Activated CD4-positive, alpha-beta T cell treated with anti-CD3 and anti-CD28 coated beads for 4 hours (primary cell): ENCODE results near the gene FAM219A.

ENCODE experiments used
- DNase-seq, 2 donors: peaks; one replicate each; pipeline ENCODE4 v3.0.0-alpha.2; 2020

The FAM219A gene, protein sequence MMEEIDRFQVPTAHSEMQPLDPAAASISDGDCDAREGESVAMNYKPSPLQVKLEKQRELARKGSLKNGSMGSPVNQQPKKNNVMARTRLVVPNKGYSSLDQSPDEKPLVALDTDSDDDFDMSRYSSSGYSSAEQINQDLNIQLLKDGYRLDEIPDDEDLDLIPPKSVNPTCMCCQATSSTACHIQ

DNA sequence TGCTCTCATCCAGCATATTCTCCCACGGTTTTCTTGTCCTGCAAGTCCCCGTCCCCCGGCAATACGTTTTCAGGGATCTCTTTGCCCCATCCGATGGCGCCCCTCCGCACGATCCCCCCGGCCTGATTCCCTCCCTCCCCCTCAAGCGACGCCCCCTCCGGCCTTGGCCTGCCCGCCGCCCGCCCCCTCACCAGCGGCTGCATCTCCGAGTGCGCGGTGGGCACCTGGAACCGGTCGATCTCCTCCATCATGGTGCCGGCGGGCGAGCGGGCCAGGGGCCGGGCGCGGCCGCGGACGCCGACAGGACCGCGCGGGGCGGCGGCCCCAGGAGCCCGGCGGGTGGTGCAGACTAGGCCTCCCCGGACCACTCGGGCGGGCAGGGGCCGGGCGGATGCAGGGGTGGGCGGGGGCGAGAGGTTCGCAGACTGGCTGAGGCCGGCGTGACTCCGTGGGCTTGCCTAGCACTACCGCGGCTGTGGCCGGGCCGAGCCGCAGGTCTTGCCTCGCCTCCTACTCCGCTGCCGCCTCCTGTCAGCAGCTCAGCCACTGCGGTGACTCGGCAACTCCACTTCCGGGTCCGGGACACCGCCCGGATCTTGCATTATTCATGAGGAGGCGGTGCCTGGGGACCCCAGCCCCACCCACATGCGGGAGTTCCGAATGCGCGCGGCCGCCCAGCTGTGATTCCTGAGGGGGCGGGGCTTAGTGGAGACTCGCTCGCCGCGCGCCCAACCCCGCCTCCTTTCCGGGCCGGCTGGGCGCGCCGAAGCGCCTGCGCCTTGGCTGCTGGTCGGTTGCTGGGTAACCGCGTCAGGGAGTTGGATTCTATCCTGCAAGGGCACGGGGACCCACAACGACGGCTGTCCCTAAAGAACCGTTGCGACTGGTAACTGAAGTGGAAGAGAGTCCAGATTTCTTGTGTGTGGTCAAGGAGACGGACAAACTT, at the start of gene FAM219A, which contains the start of gene DNAI1:
FAM219A (minus strand) TSS at position 558 of the 946 bp plus-strand sequence; CDS start at position 251, 307 bp downstream.
DNAI1 (plus strand) TSS at position 793 of the 946 bp plus-strand sequence. CDS start 201 bp downstream, outside the sequence.
- DNase-seq: peak; percentile 99 to 100

DNA sequence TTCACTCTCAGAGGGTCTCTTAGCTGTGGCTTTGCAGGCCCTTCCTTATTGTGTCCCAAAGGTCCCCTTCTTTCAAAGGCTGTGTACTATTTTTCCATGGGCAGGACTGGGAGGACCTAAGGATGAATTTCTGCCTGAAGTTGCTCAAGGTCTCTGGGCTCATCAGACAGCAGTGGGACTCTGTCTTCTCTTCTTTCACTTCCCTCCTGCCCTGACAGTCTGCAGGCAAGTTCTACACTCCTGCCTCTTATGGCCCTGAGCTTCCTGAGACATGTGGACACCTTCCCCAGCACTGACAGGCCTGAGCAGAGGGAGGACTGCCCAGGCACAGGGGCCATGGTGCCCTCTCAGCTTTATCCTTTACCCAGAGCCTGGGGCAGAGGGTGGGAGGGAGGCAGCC, 49.6 kb upstream of the FAM219A start:
- DNase-seq: no peak

DNA sequence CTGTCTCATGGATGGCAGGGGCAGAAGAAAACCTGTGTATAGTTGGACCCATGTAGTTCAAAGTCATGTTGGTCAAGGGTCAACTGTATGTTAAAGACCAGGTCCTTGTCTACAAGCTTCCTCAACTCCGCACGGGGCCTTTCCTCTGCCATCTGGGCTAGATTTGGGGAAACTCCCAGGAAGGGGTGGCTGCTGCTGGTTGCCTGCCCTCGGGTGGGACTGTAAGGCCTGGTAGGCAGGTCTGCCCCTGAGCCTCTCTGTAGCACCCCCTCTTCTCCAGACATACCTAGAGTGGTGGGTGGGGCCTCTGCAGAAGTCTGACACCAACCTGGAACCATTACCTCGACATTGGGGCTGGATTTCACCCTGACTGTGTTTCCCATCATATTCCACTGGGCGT, 49.2 kb upstream of the FAM219A start:
- DNase-seq: no peak

DNA sequence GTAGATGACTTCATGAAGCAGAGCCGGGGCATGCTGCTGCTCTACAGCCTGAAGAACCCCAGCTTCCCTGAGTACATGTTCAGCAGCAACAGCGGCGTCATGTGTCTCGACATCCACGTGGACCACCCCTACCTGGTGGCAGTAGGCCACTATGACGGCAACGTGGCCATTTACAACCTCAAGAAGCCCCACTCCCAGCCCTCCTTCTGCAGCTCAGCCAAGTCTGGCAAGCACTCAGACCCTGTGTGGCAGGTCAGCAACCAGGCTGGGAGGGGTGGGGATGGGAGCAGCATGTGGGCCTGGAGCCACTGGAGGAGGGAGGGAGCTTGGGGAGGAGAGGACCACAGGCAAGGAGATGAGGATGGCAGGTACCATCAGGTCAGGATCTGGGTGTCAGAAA, 48.3 kb upstream of the FAM219A start:
- no peak for DNase-seq

DNA sequence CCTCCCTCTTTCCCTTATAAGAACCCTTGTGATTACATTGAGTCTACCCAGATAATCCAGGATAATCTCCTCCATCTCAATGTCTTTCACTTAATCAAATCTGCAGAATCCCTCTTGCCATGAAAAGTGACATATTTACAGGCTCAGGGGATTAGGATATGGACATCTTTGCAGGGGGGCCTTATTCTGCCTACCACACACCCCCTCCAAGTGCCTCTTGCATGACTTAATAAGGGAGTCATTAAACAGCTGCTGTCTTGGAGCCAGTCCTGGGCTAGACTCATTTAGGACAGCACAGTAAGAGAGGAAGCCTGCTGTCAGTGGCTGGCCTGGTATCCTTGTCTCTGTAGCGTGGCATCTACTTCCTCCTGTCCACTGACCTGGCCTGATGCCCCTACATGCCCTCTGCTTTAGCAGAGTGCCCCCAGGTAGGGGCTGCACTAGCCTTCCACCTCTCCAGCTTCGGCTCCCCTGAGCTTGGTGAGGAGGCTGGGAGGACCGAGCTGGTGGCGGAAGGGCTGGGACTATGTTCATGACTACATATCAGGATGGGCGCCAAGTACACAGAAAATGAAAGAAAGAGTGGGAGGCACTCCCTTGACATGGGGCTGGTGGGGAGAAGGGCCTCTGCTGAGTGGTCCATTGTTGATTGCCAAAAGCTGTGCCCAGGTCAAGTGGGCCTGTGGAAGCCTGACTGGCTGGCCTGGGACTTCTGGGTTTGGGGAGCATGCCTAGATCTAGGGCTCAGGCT, 47.2 kb upstream of the FAM219A start:
- DNase-seq: no peak

DNA sequence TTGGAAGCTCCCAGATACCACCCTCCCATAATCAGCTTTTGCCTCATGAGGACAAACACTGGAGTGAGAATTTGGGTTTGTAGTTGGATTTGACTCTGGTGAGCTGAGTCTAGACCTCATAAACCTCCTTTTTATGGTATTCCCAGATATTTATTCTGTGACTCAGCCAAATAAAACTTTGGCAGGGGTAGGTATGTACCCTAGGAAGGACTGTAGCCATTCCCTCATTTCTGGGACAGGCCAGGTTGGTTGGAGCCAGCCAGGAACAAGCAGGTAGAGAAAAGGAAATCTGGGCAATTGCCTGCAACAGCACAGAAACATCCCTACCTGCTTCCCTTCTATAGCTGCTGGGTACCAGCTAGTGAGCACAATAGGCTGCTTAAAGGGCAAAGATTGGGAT, 45.0 kb upstream of the FAM219A start:
- DNase-seq: no peak

DNA sequence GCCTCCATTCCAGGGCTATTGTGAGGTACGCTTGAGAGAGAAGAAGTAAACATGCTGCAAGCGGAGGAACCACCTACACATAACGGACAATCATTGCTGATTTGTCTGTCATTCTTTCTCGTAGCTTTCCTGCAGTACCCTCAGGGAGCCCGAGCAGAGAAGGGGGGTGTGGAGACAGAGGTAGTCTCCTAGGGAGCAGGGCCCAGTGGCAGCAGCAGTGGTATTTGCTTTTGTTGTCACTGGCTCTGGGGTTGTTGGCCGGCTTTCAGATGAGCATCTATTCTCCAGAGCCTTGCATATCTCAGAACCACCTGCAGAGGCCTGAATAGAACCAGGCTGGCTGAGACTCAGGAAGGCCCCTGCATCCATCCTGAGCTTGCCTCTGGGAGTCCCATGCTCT, 44.5 kb upstream of the FAM219A start:
- DNase-seq: no peak

- DNase-seq: no peak
Observed at GRCh38 chr9:34502471-34502870, 44.1 kb upstream of the FAM219A start.

- no peak for DNase-seq
Observed at GRCh38 chr9:34501889-34502425, 43.6 kb upstream of the FAM219A start.

DNA sequence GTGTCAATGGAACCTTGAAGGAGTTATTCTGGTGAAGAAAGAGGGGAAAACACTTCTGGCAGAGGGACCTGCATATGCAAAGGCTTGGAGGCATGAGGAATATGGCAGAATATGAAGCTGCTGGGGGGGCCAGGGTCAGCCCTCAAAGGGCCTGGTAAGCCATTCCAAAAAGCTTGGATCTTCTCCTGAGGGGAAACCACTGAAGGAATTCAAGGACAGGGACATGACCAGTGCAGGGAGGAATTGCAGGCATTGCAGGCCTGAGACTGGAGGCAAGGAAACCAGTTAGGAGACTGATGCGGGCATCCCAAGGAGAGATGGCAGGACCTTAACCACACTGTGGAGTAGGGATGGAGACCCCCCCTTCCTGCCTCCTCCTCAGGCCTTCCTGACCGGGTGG, 43.0 kb upstream of the FAM219A start:
- DNase-seq: no peak

GRCh38 chr9:34500623-34501267, 42.4 kb upstream of the FAM219A start:
- peak; percentile 66 to 80 for DNase-seq

DNA sequence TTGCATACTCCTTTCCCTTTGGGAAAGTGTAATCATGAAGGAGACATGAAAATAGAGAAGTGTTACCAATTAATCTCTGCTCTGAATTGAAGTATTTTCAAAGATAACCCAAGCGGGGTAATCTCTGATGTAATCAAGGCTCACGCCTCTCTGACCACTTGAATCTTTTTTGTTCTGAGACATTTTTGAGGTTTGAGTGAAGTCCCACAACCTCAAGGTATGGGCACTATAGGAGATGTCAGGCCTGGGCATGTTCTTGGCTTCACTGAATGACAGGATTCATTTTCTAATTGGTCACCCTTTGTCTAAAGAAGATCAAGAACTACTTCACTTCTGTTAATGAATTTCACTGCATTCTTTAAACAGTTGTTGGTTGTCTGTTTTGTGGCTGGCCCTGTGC, 40.7 kb upstream of the FAM219A start:
- DNase-seq: no peak

DNA sequence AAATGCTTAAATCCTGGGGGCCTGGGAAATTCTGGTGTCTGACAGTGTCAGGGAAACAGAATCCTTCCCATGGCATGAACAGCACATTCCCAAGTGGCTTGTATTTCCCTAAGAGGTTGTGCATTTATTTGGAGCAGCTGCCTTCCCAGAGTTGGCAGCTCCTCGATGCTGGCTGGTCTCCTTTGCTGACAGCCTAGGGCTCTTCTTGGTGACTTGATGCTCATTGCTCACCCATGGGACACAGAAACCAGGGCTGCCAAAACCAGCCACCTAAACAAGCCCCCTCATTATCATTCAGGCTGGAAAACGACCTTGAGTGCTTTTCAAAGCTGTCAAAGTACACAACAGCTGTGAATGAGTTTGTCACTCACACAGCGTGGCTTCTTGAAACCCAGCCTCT, 40.2 kb upstream of the FAM219A start:
- DNase-seq: no peak

- DNase-seq: no peak
Observed at GRCh38 chr9:34496149-34496712, 37.9 kb upstream of the FAM219A start.

GRCh38 chr9:34493972-34494535, 35.7 kb upstream of the FAM219A start:
- DNase-seq: no peak

DNA sequence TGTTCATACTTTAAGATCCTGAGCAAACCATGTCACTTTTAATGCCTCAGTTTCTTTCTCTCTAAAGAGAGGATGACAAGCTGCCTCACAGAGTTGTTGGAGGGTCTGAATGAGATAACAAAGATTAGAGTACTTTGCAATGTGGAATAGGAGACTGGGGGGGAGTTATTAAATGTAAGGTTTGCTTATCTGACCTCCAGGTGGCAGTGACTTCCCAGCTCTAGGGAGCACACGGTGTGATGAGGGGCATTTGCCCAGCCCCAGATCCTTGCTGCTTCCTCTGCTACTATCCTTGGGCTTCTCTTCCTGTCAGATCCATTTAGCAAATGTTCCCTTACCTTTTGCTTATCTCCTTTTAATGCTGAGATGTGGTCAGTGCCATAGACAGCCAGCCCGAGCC, 33.7 kb upstream of the FAM219A start:
- DNase-seq: no peak

- DNase-seq: no peak
Observed at GRCh38 chr9:34491596-34491995, 33.2 kb upstream of the FAM219A start.

DNA sequence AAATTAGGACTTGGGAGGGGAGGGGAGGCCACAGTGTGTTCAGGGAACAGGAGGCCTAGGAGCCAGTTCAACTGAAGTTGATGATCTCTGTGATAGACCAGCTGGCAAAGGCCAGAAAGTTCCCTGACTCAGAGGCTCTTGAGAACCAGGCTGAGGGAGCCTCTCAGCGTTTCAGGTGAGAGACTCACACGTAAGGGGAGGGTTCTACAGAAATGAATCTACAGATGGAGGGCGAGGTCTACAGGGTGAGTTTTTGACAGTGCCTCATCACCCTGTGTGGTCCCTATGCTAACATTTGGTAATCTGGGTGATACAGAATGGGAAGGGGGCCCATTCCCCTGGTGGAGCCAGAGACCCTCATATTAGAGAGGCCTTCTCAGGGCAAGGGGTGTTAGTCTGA, 32.4 kb upstream of the FAM219A start:
- DNase-seq: no peak

DNA sequence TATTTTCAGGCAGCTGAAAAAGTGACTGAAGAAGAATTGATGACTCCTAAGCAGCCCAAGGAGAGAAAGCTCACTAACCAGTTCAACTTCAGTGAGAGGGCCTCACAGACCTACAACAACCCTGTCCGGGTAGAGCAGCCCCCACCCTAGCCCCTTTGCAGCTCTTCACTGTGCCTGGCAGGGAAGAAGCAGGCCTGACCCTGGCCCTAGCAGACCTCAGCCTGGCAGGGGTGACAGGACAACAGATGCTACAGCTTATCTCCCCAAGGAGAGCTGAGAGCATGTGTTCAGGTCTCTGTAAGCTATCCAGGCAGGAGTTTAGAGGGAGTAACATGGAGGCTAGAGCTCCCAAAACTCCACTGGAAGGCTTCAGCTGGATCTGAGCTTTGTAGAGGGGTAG, 32.0 kb upstream of the FAM219A start:
- DNase-seq: no peak

- no peak for DNase-seq
Observed at GRCh38 chr9:34486572-34486971, 28.2 kb upstream of the FAM219A start.

DNA sequence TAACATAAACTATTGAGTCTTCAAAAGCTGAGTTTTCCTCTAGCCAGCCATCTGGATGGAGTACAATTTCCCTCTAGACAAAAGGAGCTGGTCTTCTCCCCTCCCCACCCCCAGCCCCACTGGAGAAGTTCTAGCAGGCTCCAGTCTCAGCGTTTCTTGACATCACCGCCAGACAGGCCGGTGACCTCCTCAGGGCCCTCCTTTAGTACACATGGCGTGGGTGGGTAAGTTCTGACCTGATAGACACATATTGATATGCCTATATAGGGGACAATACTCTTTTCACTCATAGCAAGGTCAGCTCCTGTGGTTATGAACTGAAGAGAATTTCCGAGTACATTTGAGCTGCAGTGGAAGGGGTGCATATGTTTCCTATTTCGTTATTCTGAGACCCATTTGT, 27.5 kb upstream of the FAM219A start:
- DNase-seq: no peak

GRCh38 chr9:34484678-34485077, 26.3 kb upstream of the FAM219A start:
- no peak for DNase-seq
